ENCODE measurements around the gene TRIM47.
"Not testable (repeated sequence)": the region's sequence is repeated elsewhere in the genome, so short reads cannot be mapped to it uniquely, and the experiment has no call there.

TRIM47 gene

GRCh38 chr17:75870228-75870627 lies 8.2 kb downstream of the TRIM47 start:
- not testable (repeated sequence) for DNase-seq (ENCODE audit: low read depth in 2 of 2)

- DNase-seq (ENCODE audit: low read depth in 2 of 2), result no peak
Observed at GRCh38 chr17:75869282-75870141, 8.9 kb downstream of the TRIM47 start.

GRCh38 chr17:75868730-75869281 lies 9.6 kb downstream of the TRIM47 start:
- not testable (repeated sequence) for DNase-seq (ENCODE audit: low read depth in 2 of 2)

GRCh38 chr17:75865404-75866188 lies 12.8 kb downstream of the TRIM47 start:
- not testable (repeated sequence) for DNase-seq (ENCODE audit: low read depth in 2 of 2)

GRCh38 chr17:75864887-75865286 lies 13.5 kb downstream of the TRIM47 start:
- not testable (repeated sequence) for DNase-seq (ENCODE audit: low read depth in 2 of 2)

- DNase-seq (ENCODE audit: low read depth in 2 of 2), result no peak
Observed at GRCh38 chr17:75864448-75864871, 13.9 kb downstream of the TRIM47 start.

- DNase-seq (ENCODE audit: low read depth in 2 of 2), result no peak
Observed at GRCh38 chr17:75861927-75862317, 16.5 kb downstream of the TRIM47 start.

GRCh38 chr17:75859358-75859757 lies 19.0 kb downstream of the TRIM47 start:
- not testable (repeated sequence) for DNase-seq (ENCODE audit: low read depth in 2 of 2)

- DNase-seq (ENCODE audit: low read depth in 2 of 2), result no peak
Observed at GRCh38 chr17:75856062-75856756, 22.2 kb downstream of the TRIM47 start.

- peak; percentile 95 to 96 for DNase-seq (ENCODE audit: low read depth in 2 of 2)
Observed at GRCh38 chr17:75855310-75856061, 22.9 kb downstream of the TRIM47 start, which contains the start of gene WBP2. Gene WBP2, minus strand, starts transcription at chr17:75855335. Its CDS starts 38 bp downstream, at chr17:75855297.

- no peak for DNase-seq (ENCODE audit: low read depth in 2 of 2)
Observed at GRCh38 chr17:75854881-75855309, 23.5 kb downstream of the TRIM47 start.

- DNase-seq (ENCODE audit: low read depth in 2 of 2), result no peak
Observed at GRCh38 chr17:75854101-75854748, 24.2 kb downstream of the TRIM47 start.

GRCh38 chr17:75853433-75853832 lies 24.9 kb downstream of the TRIM47 start:
- no peak for DNase-seq (ENCODE audit: low read depth in 2 of 2)

- DNase-seq (ENCODE audit: low read depth in 2 of 2), result not testable (repeated sequence)
Observed at GRCh38 chr17:75851693-75851991, 26.7 kb downstream of the TRIM47 start.

GRCh38 chr17:75850928-75851692 lies 27.3 kb downstream of the TRIM47 start:
- DNase-seq (ENCODE audit: low read depth in 2 of 2), result no peak

GRCh38 chr17:75849724-75850123 lies 28.7 kb downstream of the TRIM47 start:
- DNase-seq (ENCODE audit: low read depth in 2 of 2), result no peak

GRCh38 chr17:75849279-75849646 lies 29.1 kb downstream of the TRIM47 start:
- no peak for DNase-seq (ENCODE audit: low read depth in 2 of 2)

- DNase-seq (ENCODE audit: low read depth in 2 of 2), result peak; percentile 51 to 53
Observed at GRCh38 chr17:75848523-75849278, 29.7 kb downstream of the TRIM47 start.
